ENCODE data around the gene ESF1.

DNA sequence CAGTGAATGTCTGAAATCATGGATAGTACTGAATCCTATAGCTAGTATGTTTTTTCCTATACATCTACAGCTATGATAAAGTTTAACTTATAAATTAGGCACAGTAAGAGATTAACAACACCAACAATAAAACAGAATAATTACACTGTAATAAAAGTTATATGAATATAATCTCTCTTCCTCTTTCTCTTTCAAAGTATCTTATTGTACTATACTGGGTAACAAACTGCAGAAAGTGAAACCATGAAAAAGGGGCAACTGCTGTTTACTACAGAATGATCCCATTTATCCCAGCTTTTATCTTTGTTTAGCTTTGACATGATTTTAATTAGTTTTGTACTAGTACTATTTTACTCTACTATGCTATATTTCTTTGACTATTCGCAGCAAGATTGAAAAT, 25.8 kb downstream of the ESF1 start:
- TF ChIP-seq POLR2A (IDR thresholded peaks at IDR 0.05; ENCODE audit: low read depth, low read length) (no peak), TAF1 (IDR thresholded peaks at IDR 0.05; ENCODE audit: low read depth, low read length) (no peak), SPI1 (IDR thresholded peaks at IDR 0.05; ENCODE audit: low read depth, low read length) (no peak), POLR2AphosphoS5 (IDR thresholded peaks at IDR 0.05; ENCODE audit: low read depth, low read length) (no peak)
